PC-9 (cell line): ENCODE data around the gene DENND11.

Source experiments
- CTCF ChIP-seq: fragments of 200-600 bp; sonication (generic); conservative IDR thresholded peaks from 2 replicates; pipeline ENCODE4 v1.6.1; 2017; ENCODE audit warnings: mixed run types, antibody characterized with exemption, mild to moderate bottlenecking, moderate library complexity
- EZH2 ChIP-seq: fragments of 200-600 bp; sonication (generic); IDR thresholded peaks from 2 replicates; pipeline ENCODE4 v1.8.0; 2017; ENCODE audit warnings: antibody characterized with exemption, low read depth

GRCh38 chr7:141668853-141669252 is 33.1 kb downstream of the DENND11 start:
- TF ChIP-seq EZH2 (no peak), CTCF (no peak)
